Duodenal mucosa (tissue), 2 donors: ENCODE results near the gene MIGA2.

Experiments used
- H3K27ac ChIP-seq: one replicate; pipeline ENCODE4 v1.7.0; 2013; ENCODE audit warnings: low read depth, low read length
- H3K27me3 ChIP-seq, 2 donors: one replicate each; pipeline ENCODE4 v1.7.0; 2013; ENCODE audit warnings: low read length in 2 of 2, control low read depth in 1 of 2; ENCODE audit not compliant: insufficient read depth in 2 of 2, control insufficient read depth in 1 of 2
- H3K36me3 ChIP-seq, 2 donors: one replicate each; pipeline ENCODE4 v1.7.0; 2013; ENCODE audit warnings: low read length in 2 of 2, control low read depth in 1 of 2; ENCODE audit not compliant: insufficient read depth in 2 of 2, control insufficient read depth in 1 of 2
- H3K4me1 ChIP-seq, 2 donors: one replicate each; pipeline ENCODE4 v1.7.0; 2013; ENCODE audit warnings: low read length in 2 of 2, control low read depth in 1 of 2; ENCODE audit not compliant: insufficient read depth in 2 of 2, control insufficient read depth in 1 of 2
- H3K4me3 ChIP-seq, 2 donors: one replicate each; pipeline ENCODE4 v1.7.0; 2013; ENCODE audit warnings: low read length in 2 of 2, low read depth in 1 of 2
- H3K9ac ChIP-seq, 2 donors: one replicate each; pipeline ENCODE4 v1.7.0; 2013; ENCODE audit warnings: low read length in 2 of 2, low read depth in 1 of 2
- H3K9me3 ChIP-seq, 2 donors: one replicate each; pipeline ENCODE4 v1.7.0; 2013; ENCODE audit warnings: low read length in 2 of 2, control low read depth in 1 of 2; ENCODE audit not compliant: control insufficient read depth in 1 of 2

The MIGA2 gene

DNA sequence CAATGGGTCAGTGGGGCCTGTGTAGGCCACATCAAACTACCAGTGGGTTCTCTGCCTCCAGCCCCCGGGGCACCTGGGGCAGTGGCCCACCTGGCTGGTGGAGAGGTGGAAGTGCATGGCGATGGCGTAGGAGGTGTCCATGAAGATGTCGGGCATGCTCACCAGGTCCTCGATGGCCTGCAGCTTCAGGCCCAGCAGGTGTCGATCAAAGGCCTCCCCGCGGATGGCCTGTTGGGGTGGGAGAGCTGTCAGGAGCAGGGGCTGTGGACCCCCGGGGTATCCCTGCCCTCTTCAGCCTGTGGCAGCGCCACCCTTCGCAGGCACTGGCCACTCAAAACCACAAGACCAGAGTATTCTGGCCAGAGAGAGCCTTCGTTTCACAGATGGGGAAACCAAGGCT is 59.5 kb downstream of the MIGA2 start:
- H3K27me3 ChIP-seq, result no peaks in the 10 kb centered on the region
- H3K36me3 ChIP-seq, result peaks cover 0 to 47% of the 10 kb centered on the region in 2 donors
- H3K4me1 ChIP-seq, result no peaks in the 10 kb centered on the region
- H3K4me3 ChIP-seq, result no peak overlapping the region
- no peak overlapping the region for H3K27ac ChIP-seq
- H3K9me3 ChIP-seq, result no peaks in the 10 kb centered on the region
- H3K9ac ChIP-seq, result no peak overlapping the region

DNA sequence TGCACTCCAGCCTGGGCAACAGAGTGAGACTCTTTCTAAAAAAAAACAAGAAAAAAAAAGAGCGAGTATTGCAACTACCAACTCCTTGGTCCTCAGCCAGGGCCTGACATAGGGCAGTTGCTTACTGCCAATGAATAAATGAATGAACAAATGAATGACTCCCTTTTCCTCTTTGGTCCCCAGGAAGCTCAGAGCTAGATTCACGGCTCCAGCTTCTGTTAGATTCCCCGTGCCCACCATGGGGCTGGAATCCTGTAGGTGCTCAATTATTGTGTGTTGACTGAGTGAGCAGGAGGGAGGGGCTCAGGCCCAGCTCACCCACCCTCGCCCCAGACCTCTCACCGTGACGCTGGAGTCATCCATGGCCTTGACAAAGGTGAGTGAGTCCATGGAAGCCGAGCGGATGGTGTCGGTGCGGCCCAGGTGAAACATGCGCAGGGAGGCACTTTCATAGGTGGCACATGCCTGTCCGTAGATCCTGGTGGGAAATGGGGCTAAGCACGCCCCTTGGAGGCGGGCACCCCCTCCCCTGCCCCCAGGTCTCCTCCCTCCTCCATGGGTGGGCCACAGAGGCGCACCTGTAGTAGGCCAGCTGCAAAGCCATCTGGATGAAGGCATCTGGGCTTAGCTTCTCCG is 61.4 kb downstream of the MIGA2 start:
- H3K27ac ChIP-seq, result no peak overlapping the region
- no peaks in the 10 kb centered on the region for H3K27me3 ChIP-seq
- H3K4me1 ChIP-seq, result no peaks in the 10 kb centered on the region
- H3K9me3 ChIP-seq, result no peaks in the 10 kb centered on the region
- peaks cover 0 to 50% of the 10 kb centered on the region in 2 donors for H3K36me3 ChIP-seq
- H3K4me3 ChIP-seq, result no peak overlapping the region
- H3K9ac ChIP-seq, result no peak overlapping the region

DNA sequence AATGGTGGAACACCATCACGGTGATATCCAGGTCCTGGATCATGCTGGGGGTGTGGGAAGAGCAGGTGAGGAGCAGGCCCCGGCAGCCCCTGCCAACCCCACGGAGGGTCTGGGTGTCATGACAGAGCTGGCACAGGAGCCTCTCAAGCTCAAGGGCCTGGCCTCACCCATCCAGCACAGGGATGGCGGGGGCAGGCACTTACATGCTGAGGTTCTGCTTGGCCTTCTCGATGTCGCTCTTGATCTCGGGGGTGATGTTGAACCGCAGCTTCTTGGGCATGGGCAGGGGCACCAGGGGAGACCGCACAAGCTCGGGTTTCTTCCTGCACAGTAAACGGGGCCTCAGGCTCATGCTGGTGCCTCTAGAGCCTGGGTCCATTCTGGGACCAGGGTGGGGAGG is 61.9 kb downstream of the MIGA2 start:
- no peaks in the 10 kb centered on the region for H3K9me3 ChIP-seq
- no peaks in the 10 kb centered on the region for H3K27me3 ChIP-seq
- H3K9ac ChIP-seq, result no peak overlapping the region
- H3K36me3 ChIP-seq, result peaks cover 0 to 50% of the 10 kb centered on the region in 2 donors
- no peak overlapping the region for H3K27ac ChIP-seq
- peaks cover 3 to 5% of the 10 kb centered on the region in 2 donors for H3K4me1 ChIP-seq
- H3K4me3 ChIP-seq, result no peak overlapping the region

DNA sequence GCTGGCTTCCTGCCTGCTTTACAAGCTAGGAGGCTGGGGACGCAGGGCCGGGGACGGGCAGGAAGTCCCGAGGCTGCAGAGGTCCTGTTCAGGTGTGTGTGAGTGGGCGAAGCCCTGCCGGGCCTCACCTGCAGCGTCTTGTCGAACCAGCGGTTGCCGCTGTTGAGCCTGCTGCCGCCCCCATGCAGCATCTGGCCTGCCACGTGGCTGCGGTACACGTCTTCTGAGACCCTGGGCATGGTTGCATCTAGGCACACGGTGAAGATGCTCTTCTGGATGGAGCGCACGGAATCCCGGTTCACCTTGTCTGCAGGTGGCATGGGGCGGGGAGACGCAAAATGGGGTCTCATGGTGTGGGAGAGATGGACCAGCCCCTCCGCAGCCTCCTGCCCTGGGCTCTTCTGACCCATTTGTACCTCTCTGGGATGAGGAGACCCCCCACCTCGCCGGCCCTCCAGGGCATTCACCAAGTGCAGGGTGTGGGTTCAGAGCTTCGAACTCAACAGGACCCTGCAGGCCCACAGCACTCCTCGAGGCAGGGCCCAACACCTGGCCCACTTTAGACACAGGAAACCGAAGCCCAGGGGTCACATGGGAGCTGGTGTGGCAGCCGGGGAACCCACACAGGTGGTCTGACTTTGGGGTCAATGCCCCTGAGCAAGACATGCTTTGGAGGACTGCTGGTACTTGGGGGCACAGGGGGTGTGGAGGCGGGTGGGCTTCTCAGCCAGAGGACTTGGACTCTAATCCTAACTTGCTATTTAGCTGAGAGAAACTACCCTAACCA is 64.2 kb downstream of the MIGA2 start:
- Histone ChIP-seq H3K9me3 (no peaks in the 10 kb centered on the region), H3K27me3 (no peaks in the 10 kb centered on the region), H3K27ac (no peak overlapping the region), H3K4me1 (peaks cover 5 to 6% of the 10 kb centered on the region in 2 donors), H3K4me3 (no peak overlapping the region), H3K9ac (no peak overlapping the region), H3K36me3 (peaks cover 0 to 40% of the 10 kb centered on the region in 2 donors)

DNA sequence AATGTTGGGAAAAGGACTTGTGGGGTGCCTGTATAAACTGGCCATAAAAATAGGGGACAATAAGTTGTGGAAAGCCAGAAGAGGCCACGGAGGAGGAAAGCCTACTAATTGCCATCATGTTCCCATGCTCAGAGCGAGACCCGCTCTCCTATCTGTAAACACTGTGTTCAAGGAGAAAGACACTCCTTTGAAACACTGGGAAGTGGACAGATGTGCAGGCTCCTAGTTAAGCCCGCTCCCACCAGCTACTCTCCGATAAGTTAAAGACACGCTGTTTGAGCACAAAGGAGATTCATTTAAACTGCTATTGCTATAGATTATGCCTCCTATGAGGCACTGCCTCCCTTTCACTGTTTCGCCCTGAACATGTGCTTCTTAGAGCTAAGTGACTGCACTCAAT is 64.9 kb downstream of the MIGA2 start:
- no peaks in the 10 kb centered on the region for H3K27me3 ChIP-seq
- no peak overlapping the region for H3K4me3 ChIP-seq
- no peak overlapping the region for H3K27ac ChIP-seq
- H3K36me3 ChIP-seq, result peaks cover 0 to 39% of the 10 kb centered on the region in 2 donors
- no peak overlapping the region for H3K9ac ChIP-seq
- peaks cover 5 to 6% of the 10 kb centered on the region in 2 donors for H3K4me1 ChIP-seq
- H3K9me3 ChIP-seq, result no peaks in the 10 kb centered on the region

DNA sequence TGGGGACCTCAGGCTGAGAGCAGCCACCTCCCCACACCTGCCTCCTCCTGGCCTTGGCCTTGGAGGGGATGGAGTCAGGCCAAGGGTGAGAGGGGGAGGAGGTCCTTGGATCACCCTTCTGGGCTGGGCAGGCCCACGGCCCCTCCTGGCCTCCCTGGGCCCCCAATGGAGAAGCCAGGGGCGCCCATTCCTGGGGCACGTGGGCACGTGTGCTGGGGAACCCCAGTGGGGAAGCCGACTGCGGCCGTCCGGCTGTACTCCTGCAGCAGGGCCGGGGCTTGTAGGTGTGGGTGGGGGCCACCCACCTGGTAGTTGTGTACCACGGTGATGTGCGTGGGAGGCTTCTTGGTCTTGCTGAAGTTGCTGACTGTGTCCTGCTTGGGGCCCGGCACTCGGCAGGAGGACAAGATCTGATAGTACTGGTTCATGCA is 65.7 kb downstream of the MIGA2 start:
- no peaks in the 10 kb centered on the region for H3K27me3 ChIP-seq
- peaks cover 5 to 6% of the 10 kb centered on the region in 2 donors for H3K4me1 ChIP-seq
- peaks cover 0 to 37% of the 10 kb centered on the region in 2 donors for H3K36me3 ChIP-seq
- no peak overlapping the region for H3K27ac ChIP-seq
- H3K9me3 ChIP-seq, result no peaks in the 10 kb centered on the region
- H3K9ac ChIP-seq, result no peak overlapping the region
- no peak overlapping the region for H3K4me3 ChIP-seq

- Histone ChIP-seq H3K27ac (no peak overlapping the region), H3K9me3 (no peaks in the 10 kb centered on the region), H3K36me3 (peaks cover 0 to 37% of the 10 kb centered on the region in 2 donors), H3K4me1 (peaks cover 5 to 6% of the 10 kb centered on the region in 2 donors), H3K9ac (no peak overlapping the region), H3K4me3 (no peak overlapping the region), H3K27me3 (no peaks in the 10 kb centered on the region)
Observed at GRCh38 chr9:129102791-129103594, 66.6 kb downstream of the MIGA2 start.

GRCh38 chr9:129103595-129103965 is 67.2 kb downstream of the MIGA2 start:
- Histone ChIP-seq H3K4me1 (peaks cover 8 to 12% of the 10 kb centered on the region in 2 donors), H3K27ac (no peak overlapping the region), H3K4me3 (no peak overlapping the region), H3K27me3 (no peaks in the 10 kb centered on the region), H3K36me3 (peaks cover 0 to 31% of the 10 kb centered on the region in 2 donors), H3K9ac (no peak overlapping the region), H3K9me3 (no peaks in the 10 kb centered on the region)

DNA sequence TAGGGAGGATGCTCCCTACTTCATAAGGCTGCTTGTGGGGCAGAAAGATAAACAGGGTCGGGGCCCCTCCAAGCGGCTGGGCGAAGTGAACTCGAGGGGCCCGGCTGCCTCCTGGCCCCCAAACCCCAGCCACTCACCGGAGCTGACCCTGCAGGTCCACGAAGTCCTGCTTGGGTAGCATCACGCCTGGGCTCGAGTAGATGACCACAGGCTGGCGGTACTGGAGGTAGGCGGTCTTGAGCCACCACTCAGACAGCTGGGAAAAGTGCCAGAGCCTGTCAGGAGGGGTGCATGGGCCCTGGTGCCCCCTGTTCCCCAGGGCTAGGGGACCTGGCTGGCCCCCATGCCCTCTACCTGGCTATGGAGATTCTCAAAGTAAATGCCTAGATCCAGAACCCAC is 67.6 kb downstream of the MIGA2 start:
- no peaks in the 10 kb centered on the region for H3K9me3 ChIP-seq
- peaks cover 0 to 31% of the 10 kb centered on the region in 2 donors for H3K36me3 ChIP-seq
- H3K27me3 ChIP-seq, result no peaks in the 10 kb centered on the region
- H3K4me1 ChIP-seq, result peaks cover 13 to 16% of the 10 kb centered on the region in 2 donors
- H3K4me3 ChIP-seq, result no peak overlapping the region
- no peak overlapping the region for H3K9ac ChIP-seq
- H3K27ac ChIP-seq, result no peak overlapping the region
